Measurements from ENCODE around the gene PRKCA.

PRKCA gene

GRCh38 chr17:66860204-66860603, 557.8 kb downstream of the PRKCA start:
- DNase-seq: no peak
